Measurements from ENCODE around the gene FFAR4.

Gene FFAR4

DNA sequence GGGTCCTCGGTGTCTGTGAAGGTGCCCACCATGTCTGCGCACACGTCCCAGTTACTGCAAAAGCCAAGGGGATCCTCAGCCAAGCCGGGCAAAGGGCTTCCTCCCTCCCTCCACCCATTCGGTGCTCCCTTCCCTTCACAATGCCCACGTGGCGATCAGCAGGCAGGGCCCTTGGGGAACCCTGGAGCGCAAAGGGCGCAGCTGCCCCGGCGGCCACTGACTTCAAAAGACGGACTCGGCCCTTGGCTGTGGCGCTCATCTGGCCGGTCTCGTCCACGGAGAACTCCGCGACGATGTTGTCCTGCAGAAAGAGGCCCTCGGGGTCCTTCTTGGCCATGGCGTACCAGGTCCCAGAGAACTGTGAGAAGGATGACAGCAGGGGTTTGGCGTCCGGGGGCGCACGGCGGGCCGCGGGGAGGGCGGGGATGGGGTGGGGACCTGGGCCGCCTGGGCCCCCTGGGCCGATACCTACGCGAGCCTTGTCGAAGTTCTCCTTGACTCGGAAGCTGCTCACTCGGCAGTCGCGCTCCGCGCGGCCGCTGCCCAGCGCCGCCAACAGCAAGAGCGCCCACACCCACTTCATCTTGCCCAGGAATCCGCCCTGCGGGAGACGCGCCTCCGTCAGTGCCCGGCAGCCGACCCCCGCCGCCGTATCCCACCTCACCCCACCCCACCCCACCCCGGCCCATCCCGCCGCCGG, 34.1 kb downstream of the FFAR4 start:
- no peak for DNase-seq (ENCODE audit: low read depth in 2 of 2)

DNA sequence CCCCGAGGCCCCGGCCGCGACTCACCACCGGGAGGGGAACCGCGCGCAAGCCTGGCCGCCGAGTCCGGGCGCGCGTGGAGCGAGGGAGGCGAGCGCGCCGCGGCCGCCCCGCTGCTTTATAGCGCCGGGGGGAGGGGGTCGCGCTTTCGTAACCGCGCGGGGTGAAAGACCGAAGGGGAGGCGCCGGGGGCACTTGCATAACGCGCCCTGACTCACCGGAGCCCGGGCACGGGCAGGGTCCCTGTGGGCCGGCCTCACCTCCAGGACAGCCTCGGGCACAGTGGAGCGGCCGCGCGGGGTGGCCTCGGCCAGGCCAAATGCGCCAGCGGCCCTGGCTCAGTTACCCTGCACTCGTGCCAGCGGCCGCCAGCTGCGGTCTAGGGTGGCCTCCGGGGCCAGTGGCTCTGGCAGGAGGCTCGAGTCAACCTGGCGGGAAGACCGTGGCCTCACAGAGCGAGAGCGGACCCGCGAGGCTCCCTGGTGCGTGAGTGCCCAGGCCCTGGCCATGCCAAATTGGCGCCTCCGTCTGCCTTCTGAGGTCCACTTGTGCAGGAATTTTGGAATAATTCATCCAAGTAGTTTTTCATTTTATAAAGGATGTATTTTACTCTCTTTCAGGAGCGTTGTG, 34.8 kb downstream of the FFAR4 start, which contains the start of gene RBP4:
Gene RBP4, minus strand, starts transcription at position 90 of the 628 bp plus-strand sequence. CDS start 207 bp downstream, outside the sequence.
- DNase-seq (ENCODE audit: low read depth in 2 of 2), result no peak

DNA sequence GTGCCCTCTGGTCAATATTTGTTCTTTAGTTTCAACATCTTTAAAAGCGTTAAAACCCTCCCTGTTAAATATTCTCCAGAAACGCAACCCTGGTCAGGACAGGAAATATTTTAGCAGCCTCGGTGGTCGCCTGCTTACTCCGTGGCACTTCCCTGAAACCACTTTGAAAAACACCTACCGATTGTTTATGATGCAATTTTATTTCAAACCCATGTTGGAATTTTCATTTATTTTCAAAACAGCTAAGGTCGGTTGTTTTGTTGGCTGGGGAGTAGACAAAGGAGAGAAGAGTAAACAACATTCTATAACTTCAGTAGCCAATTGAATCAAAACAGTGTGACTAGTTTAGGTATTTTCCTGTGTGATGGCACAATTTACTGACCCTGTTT, 35.3 kb downstream of the FFAR4 start:
- no peak for DNase-seq (ENCODE audit: low read depth in 2 of 2)

DNA sequence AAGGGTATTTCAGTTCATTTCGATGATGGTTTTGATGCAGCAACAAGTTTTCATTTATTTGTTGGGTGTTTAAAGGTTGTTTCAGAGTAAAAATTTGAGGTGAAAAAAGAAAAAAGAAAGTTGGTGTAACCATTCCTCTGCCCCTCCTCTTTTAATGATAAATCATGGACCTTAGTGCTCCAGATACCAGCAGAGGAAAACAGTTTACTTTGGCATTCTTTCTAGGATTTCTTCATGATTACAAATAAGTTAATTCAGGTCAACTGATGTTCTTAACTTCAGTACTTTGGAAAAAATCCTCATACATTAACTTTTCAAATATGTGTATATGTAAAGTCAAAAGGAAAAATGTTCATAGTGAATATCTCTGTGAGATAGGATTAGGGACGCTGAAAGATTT, 36.6 kb downstream of the FFAR4 start:
- no peak for DNase-seq (ENCODE audit: low read depth in 2 of 2)

DNA sequence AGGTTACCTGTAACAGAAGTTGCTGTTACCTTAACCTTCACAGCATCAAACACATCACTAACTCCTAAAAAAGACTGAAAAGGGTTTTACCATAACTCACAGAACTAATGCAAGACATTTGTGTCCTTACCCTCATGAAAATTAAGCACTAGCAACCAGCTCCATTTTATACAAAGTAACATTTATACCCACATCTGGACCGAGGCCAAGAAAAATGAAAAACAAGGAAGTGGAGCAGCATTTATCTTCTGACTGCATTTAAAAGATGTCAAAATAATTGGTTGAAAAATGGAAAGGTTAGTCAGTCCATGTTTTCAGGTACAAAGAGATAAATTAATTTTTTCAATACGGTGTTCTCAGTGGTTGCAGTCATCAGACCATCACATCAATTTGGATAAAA, 37.7 kb downstream of the FFAR4 start:
- no peak for DNase-seq (ENCODE audit: low read depth in 2 of 2)

DNA sequence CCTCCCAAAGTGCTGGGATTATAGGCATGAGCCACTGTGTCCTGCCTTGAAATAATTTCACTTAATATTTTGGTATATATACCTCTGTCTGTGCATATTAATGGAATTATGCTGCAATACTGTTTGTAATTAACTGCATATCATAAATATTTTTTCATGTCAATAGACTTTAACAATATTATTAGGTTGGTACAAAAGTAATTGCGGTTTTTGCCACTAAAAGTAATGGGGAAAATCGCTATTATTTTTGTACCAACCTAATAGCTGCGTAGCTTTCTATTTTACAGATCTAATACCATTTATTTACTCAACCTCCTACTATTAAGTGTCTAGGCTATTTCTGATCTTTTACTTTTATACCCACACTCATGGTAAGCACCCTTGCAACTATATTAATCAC, 42.0 kb downstream of the FFAR4 start:
- no peak for DNase-seq (ENCODE audit: low read depth in 2 of 2)

DNA sequence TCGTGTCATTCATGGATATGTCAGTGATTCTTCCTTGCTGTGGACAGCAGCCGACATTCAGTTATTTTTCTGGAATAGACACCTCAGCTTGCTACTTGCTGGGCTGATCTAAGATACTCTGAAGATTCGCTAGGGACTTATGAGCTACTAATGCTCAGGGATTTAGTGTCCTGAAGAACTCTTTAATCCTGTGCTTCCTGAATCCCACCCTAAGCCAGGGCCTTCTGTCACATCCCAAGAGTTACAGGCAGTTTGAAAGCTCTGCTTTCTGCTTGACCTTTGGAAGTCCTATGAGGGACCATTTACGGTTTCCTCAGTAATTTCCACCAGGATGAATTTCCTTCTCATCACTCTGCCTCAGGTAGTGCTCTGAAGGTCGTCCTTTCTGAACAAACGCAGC, 45.8 kb downstream of the FFAR4 start, which contains the start of gene PDE6C:
Gene PDE6C, plus strand, starts transcription at position 227 of the 400 bp plus-strand sequence. CDS start 189 bp downstream, outside the sequence.
- no peak for DNase-seq (ENCODE audit: low read depth in 2 of 2)

DNA sequence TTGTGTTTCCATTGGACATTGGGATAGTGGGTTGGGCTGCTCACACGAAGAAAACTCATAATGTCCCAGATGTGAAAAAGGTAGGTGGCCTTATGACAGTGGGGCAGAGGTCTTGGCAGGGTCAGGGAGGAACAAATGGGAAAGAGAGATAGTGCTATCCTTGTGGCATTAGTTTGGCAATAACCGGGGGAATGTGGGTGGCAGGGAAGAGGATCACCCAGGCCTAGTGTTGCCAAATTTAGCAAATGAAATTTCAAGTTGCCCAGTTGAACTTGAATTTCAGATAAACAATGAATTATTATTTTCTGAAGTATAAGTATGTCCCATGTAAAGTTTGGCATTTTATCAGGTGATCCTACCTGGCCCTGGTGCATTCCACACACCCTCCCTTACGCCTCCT, 46.7 kb downstream of the FFAR4 start:
- DNase-seq (ENCODE audit: low read depth in 2 of 2), result no peak

DNA sequence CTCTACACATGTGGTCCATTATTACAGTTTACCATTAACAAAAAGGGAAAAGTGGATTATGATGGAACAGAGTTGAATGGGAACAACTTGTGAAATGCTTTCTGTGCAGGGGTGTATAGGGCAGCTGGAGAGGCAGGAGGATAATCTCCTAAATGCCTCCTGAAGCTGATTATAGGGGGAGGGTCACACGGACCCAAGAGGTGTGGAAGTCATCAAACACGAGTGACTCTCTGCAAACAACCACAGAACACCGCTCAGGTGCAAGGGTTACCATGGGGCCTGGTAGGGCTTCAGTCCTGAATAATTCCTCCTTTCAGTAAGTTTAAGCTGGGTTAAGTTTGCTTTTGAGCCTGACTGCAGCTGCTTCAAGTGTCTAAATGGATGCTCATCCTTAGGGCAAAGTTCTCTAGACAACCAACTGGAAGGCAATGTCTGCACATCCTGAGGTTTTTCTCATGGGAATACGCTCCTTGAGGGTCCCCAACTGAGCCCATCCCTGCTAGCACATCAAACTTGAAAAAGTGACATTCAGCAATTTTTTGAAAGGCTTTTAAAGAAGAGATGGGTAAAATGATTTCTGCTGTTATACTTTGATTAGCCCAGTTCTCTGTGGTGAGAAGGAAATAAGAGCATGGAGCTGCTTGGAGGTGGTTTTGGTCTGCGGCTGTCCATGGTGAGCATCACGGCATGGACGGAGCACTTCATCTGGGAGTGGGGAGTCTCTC, 47.8 kb downstream of the FFAR4 start:
- no peak for DNase-seq (ENCODE audit: low read depth in 2 of 2)

DNA sequence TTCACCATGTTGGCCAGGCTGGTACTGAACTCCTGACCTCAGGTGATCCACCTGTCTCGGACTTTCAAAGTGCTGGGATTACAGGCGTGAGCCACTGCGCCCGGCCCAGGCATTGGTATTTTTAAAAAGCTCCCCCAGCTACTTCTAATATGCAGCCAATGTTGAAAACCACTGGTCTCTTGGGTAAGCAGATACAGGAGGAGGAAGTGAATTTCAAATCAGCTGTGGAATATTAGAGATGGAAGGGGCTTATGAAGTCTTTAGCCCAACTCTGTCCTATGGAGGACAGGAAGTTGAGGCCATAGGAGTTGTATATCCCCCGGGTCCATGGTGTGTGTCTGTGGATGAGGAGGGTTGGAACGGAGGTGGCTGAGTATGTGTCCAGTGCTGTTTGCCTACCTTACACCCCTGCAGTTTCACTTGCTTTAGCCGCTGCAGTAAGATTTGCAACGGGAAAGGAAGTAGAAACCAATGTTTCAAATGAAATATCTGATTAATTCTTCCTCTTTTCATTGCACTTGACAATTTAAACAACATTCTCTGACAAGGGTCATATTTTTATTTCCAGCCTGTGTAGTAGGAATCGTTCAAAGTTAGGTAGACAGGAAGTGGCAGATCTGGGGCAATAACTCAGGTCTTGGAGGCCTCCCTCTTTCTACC, 49.2 kb downstream of the FFAR4 start:
- DNase-seq (ENCODE audit: low read depth in 2 of 2), result no peak

DNA sequence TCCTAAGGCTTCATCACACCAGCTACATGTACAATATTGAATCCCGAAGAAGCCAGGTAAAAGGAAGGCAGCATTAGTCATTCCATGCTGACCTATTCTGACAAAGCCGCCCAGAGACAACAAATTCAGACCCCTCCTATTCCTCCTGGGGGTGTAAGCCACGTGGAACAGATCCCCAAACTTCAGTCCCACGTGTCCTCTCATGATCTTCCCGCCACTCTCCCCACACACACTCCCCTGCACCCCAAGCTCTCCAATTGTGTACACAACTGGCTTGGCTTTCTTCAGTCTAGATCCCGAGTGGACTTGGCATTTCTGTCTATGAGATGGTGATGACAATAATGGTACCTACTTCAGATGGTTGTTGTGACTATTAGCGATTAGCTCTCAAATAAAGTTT, 54.5 kb downstream of the FFAR4 start:
- DNase-seq (ENCODE audit: low read depth in 2 of 2), result no peak

DNA sequence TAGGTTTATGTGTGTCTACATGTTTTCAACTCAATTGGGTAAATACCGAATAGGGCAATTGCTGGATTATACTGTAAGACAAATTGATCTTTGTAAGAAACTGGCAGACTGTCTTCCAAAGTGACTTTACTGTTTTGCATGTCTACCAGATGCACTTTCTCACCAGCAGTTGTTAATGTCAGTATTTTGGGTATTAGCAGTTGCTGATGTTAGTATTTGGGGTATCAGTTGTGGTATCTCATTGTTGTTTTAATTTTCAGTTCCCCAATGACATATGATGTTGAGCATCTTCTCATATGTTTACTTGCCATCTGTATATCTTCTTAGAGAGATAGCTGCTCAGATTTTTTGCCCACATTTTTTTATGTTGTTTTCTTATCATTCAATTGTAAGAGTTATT, 56.5 kb downstream of the FFAR4 start:
- DNase-seq (ENCODE audit: low read depth in 2 of 2), result no peak

DNA sequence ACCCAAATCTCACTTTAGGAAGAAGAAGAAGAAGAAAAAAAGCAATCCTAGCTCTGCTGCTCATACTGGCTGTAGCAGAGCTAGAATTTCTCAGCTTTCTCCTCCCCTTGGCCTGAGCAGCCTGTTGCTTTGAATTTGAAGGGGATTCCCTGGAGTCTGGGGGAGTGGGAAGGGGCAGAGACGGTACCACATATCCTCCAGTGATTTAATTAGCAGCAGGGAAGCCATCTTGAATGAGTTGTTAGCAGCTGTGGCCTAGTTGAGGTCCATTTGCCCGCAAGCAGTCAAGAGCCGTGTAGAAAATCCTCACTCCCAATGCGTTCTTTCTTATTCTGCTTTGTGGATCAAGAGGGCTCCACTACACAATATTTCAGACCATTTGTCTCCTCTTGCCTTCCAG, 62.4 kb downstream of the FFAR4 start:
- no peak for DNase-seq (ENCODE audit: low read depth in 2 of 2)

DNA sequence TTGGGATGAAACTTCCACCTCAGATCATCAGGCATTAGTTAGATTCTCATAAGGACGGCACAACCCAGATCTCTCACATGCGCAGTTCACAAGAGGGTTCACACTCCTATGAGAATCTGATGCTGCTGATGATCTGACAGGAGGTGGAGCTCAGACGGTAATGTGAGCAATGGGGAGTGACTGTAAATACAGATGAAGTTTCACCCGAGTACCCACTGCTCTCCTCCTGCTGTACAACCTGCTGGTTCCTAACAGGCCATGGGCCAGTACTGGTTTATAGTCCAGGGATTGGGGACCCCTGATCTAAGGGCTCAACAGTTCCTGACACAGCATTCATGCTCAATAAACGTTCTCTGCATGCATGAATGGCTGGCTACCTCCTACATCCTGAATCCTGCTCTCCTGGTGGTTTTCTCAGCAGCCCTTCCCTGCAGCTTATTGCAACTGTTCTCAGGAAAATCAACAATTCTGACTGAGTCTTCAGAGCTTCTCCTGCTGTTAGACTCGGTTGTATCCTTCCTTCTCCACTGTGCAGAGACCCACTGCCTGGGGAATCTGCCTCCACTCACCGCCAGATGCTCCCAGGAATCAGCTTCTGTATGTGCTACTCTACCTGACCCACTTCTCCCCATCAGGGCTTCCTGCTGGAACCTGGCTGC, 63.3 kb downstream of the FFAR4 start:
- DNase-seq (ENCODE audit: low read depth in 2 of 2), result no peak

DNA sequence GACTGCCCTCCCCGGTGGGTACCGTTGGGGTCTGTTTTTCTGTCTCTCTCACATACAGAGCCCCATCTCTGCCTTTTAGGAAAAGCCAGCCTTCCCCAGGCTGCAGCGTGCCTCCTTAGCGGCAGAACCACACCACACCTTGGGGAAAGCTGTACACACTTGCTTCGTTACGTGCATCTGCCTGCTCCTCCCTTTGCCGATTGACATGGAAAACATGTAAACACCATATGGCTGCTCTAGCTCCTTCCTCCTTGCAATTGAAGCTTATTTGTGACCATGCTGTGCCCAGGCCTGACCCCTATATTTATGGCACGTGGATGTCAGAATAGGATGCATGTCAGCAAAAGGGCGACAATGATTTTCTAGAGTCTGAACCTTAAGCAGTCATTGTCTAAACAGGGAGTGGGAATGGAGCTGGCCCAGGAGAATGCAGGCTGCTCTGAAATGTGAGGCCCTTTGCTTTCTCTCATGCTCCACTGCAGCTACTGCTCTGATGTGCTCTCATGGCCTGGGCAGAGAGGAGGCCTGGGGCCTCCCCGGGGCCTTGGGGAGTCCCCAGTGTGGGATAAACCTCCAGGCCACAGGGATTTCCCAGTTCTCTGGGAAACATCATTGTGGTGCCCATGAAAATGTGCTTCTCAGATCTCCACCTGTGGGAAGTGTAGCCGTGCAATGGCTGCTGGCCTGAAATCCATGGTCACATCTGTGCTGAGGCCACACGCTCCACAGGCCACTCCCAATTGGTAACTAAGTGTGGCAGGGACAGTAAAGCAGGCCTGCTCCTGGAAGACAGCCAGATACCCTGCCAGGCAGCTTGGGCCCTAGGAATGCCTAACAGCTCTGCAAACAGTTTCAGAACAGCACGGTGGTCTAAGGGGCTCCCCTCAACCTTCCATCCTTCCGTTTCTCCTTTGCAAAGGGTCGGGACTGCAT, 64.4 kb downstream of the FFAR4 start:
- DNase-seq (ENCODE audit: low read depth in 2 of 2), result no peak

Measured in stimulated activated CD8-positive, alpha-beta memory T cell treated with anti-CD3 and anti-CD28 coated beads, Interleukin-7, amount 100 ng/mL, for 4 hours (primary cell).